BJ (cell line): Measurements from ENCODE around the gene KREMEN2. TPM values are rescaled to one million over a fixed set of nuclear protein-coding genes. Genes with fewer than 3 reads are reported as not detected.

Source experiments
- CTCF ChIA-PET: fragments of 350-600 bp; formaldehyde crosslinking; extraction: SDS; loops from one replicate; lab custom pipeline; 2021; ENCODE audit warnings: antibody characterized with exemption, inconsistent platforms; lab: Yijun Ruan, JAX
- POLR2A ChIA-PET: fragments of 300-600 bp; sonication (Branson Sonifier 250); formaldehyde crosslinking; extraction: SDS; loops from one replicate; lab custom pipeline; 2021; ENCODE audit warnings: antibody characterized with exemption; lab: Charles Lee
- DNase-seq: peaks from one replicate; pipeline ENCODE4 v3.0.0-alpha.2; 2011; ENCODE audit warnings: low read depth
- H3K27me3 ChIP-seq: 2 replicates; pipeline ENCODE4 v1.6.0; 2011; ENCODE audit warnings: low read length; ENCODE audit not compliant: control insufficient read depth, insufficient read depth
- H3K36me3 ChIP-seq: 2 replicates; pipeline ENCODE4 v1.5.1; 2011; ENCODE audit warnings: low read length; ENCODE audit not compliant: control insufficient read depth, insufficient read depth
- H3K4me3 ChIP-seq: 2 replicates; pipeline ENCODE4 v1.5.1; 2011; ENCODE audit warnings: low read depth, mild to moderate bottlenecking, control low read depth, low read length
- CTCF ChIP-seq: IDR thresholded peaks from 2 replicates; pipeline ENCODE4 v1.5.1; 2011; ENCODE audit warnings: low read depth, mild to moderate bottlenecking, control low read depth, inconsistent platforms, low read length, moderate library complexity; ENCODE audit not compliant: insufficient read depth
- polyA plus RNA-seq: library from polyadenylated mRNA; depleted of rRNA; stranded (reverse); fragments of >200 nt; gene quantifications from 2 replicates; pipeline ENCODE4 v1.2.3, GENCODE V29; 2011

Gene KREMEN2
- polyA plus RNA-seq, 1 experiment = not detected

GRCh38 chr16:2990891-2991290 lies 26.8 kb downstream of the KREMEN2 start:
- H3K27me3 ChIP-seq = peaks cover 6% of the 10 kb centered on the region
- no peak for DNase-seq
- no peak overlapping the region for H3K4me3 ChIP-seq
- POLR2A ChIA-PET = no interaction called here
- TF ChIP-seq CTCF = no peak
- no peaks in the 10 kb centered on the region for H3K36me3 ChIP-seq
- CTCF ChIA-PET = interaction anchor here (0.9 to 1.2 kb wide), 2 partner anchors 8 to 38 kb away, joined by 4 to 8 read pairs; no protein-coding TSS in a partner anchor

- Histone ChIP-seq H3K36me3 (no peaks in the 10 kb centered on the region), H3K4me3 (no peak overlapping the region), H3K27me3 (peaks cover 8% of the 10 kb centered on the region)
- CTCF ChIA-PET = interaction anchor here (0.9 to 1.2 kb wide), 3 partner anchors 9 to 40 kb away, joined by 3 to 8 read pairs (median 4); no protein-coding TSS in a partner anchor
- no peak for DNase-seq
- no peak for TF ChIP-seq CTCF
- POLR2A ChIA-PET = no interaction called here
Measured at GRCh38 chr16:2991566-2992261, 27.6 kb downstream of the KREMEN2 start.

GRCh38 chr16:2992383-2993081 lies 28.5 kb downstream of the KREMEN2 start:
- no peaks in the 10 kb centered on the region for H3K36me3 ChIP-seq
- CTCF ChIA-PET = interaction anchor here (1.0 to 1.9 kb wide), 2 partner anchors 8 to 39 kb away, joined by 3 to 5 read pairs; no protein-coding TSS in a partner anchor
- no peak for TF ChIP-seq CTCF
- H3K4me3 ChIP-seq = no peak overlapping the region
- H3K27me3 ChIP-seq = peaks cover 10% of the 10 kb centered on the region
- DNase-seq = no peak
- POLR2A ChIA-PET = no interaction called here

GRCh38 chr16:2996298-2996697 lies 32.2 kb downstream of the KREMEN2 start:
- ChIA-PET POLR2A (no interaction called here), CTCF (interaction anchor here (1.0 kb wide), 1 partner anchor 32 kb away, joined by 4 read pairs; no protein-coding TSS in a partner anchor)
- DNase-seq = no peak
- Histone ChIP-seq H3K4me3 (no peak overlapping the region), H3K36me3 (no peaks in the 10 kb centered on the region), H3K27me3 (peaks cover 7% of the 10 kb centered on the region)
- no peak for TF ChIP-seq CTCF

GRCh38 chr16:2999929-3000328 lies 35.9 kb downstream of the KREMEN2 start:
- ChIA-PET CTCF (interaction anchor here (0.8 to 2.0 kb wide), 3 partner anchors 19 to 31 kb away, joined by 3 to 8 read pairs (median 4); no protein-coding TSS in a partner anchor), POLR2A (no interaction called here)
- DNase-seq = no peak
- Histone ChIP-seq H3K27me3 (peaks cover 7% of the 10 kb centered on the region), H3K36me3 (no peaks in the 10 kb centered on the region), H3K4me3 (no peak overlapping the region)
- TF ChIP-seq CTCF = no peak
